NCI-H1417 treated with DMSO at 0.1 percent for 48 hours (cell line): Measurements from ENCODE around the gene FAM210A.

Experiments used
- DNase-seq: peaks from one replicate; lab custom pipeline; 2025; lab: John Stamatoyannopoulos, UW

Gene FAM210A

GRCh38 chr18:13643261-13643751, 83.1 kb downstream of the FAM210A start:
- no peak for DNase-seq

GRCh38 chr18:13642440-13642827, 83.9 kb downstream of the FAM210A start:
- no peak for DNase-seq

GRCh38 chr18:13641551-13642439, 84.6 kb downstream of the FAM210A start:
- no peak for DNase-seq

GRCh38 chr18:13640266-13640860, 86.0 kb downstream of the FAM210A start:
- DNase-seq, result no peak

- no peak for DNase-seq
Measured at GRCh38 chr18:13638719-13639595, 87.4 kb downstream of the FAM210A start.

- no peak for DNase-seq
Measured at GRCh38 chr18:13635046-13635445, 91.3 kb downstream of the FAM210A start.

GRCh38 chr18:13633700-13634099, 92.7 kb downstream of the FAM210A start:
- DNase-seq, result no peak

GRCh38 chr18:13630716-13631268, 95.6 kb downstream of the FAM210A start:
- no peak for DNase-seq

GRCh38 chr18:13629841-13630715, 96.3 kb downstream of the FAM210A start:
- DNase-seq, result no peak

GRCh38 chr18:13628211-13628610, 98.1 kb downstream of the FAM210A start:
- no peak for DNase-seq

GRCh38 chr18:13627639-13628038, 98.7 kb downstream of the FAM210A start:
- no peak for DNase-seq

- DNase-seq, result no peak
Measured at GRCh38 chr18:13626544-13626908, 99.8 kb downstream of the FAM210A start.

- no peak for DNase-seq
Measured at GRCh38 chr18:13625843-13626543, 100.4 kb downstream of the FAM210A start.

- no peak for DNase-seq
Measured at GRCh38 chr18:13625355-13625754, 101.0 kb downstream of the FAM210A start.

- no peak for DNase-seq
Measured at GRCh38 chr18:13624563-13625237, 101.7 kb downstream of the FAM210A start.

- DNase-seq, result no peak
Measured at GRCh38 chr18:13623871-13624270, 102.5 kb downstream of the FAM210A start.

- DNase-seq, result no peak
Measured at GRCh38 chr18:13623348-13623747, 103.0 kb downstream of the FAM210A start.

GRCh38 chr18:13622751-13623150, 103.6 kb downstream of the FAM210A start:
- no peak for DNase-seq

- no peak for DNase-seq
Measured at GRCh38 chr18:13621886-13622619, 104.3 kb downstream of the FAM210A start.
